Progenitor cell of endocrine pancreas (in vitro differentiated cells): Measurements from ENCODE around the gene DNMT3A. TPM values are rescaled to one million over a fixed set of nuclear protein-coding genes. Genes with fewer than 3 reads are reported as not detected.
A peak's percentile ranks its signal among the peaks of the same experiment; 100 is the strongest.

Experiments
- DNase-seq: peaks from one replicate; pipeline ENCODE4 v3.0.0; 2021; ENCODE audit warnings: low spot score; ENCODE audit not compliant: unreplicated experiment
- H3K27ac Mint-ChIP-seq: 2 replicates; pipeline ENCODE4 v1.8.0; 2021; ENCODE audit warnings: mild to moderate bottlenecking, moderate library complexity, mixed read lengths
- H3K27me3 Mint-ChIP-seq: 2 replicates; pipeline ENCODE4 v1.8.0; 2021; ENCODE audit warnings: mixed read lengths
- H3K36me3 Mint-ChIP-seq: 2 replicates; pipeline ENCODE4 v1.8.0; 2022; ENCODE audit warnings: mixed read lengths; ENCODE audit not compliant: insufficient read depth
- H3K4me1 Mint-ChIP-seq: 2 replicates; pipeline ENCODE4 v1.8.0; 2021; ENCODE audit warnings: low read depth, mixed read lengths
- H3K4me3 Mint-ChIP-seq: 2 replicates; pipeline ENCODE4 v1.8.0; 2021; ENCODE audit warnings: low read depth, mild to moderate bottlenecking, moderate library complexity, mixed read lengths
- H3K9me3 Mint-ChIP-seq: 2 replicates; pipeline ENCODE4 v1.8.0; 2021; ENCODE audit warnings: low read depth, mixed read lengths
- CTCF ChIP-seq: fragments of 200-600 bp; sonication (generic); IDR thresholded peaks from one replicate; pipeline ENCODE4 v1.5.0; 2021; ENCODE audit warnings: antibody characterized with exemption, mild to moderate bottlenecking; ENCODE audit not compliant: unreplicated experiment
- total RNA-seq: library from RNA; stranded (reverse); gene quantifications from 2 replicates; pipeline ENCODE4 v1.2.1, GENCODE V29; 2021

The DNMT3A gene
- total RNA-seq, 1 donor from 2014 or later = 168 TPM

- peaks cover 7% of the 10 kb centered on the region for H3K36me3 Mint-ChIP-seq
- H3K9me3 Mint-ChIP-seq = no peaks in the 10 kb centered on the region
- peaks cover 14% of the 10 kb centered on the region for H3K27me3 Mint-ChIP-seq
- H3K4me3 Mint-ChIP-seq = no peak overlapping the region
- no peak overlapping the region for H3K27ac Mint-ChIP-seq
- no peak for TF ChIP-seq CTCF
- DNase-seq = no peak
- peaks cover 21% of the 10 kb centered on the region for H3K4me1 Mint-ChIP-seq
These were observed 33.8 kb upstream of the DNMT3A start for GRCh38 chr2:25375371-25375988.

- H3K4me3 Mint-ChIP-seq = no peak overlapping the region
- H3K4me1 Mint-ChIP-seq = peaks cover 21% of the 10 kb centered on the region
- no peaks in the 10 kb centered on the region for H3K9me3 Mint-ChIP-seq
- no peak overlapping the region for H3K27ac Mint-ChIP-seq
- peaks cover 18% of the 10 kb centered on the region for H3K27me3 Mint-ChIP-seq
- DNase-seq = no peak
- TF ChIP-seq CTCF = no peak
- peaks cover 7% of the 10 kb centered on the region for H3K36me3 Mint-ChIP-seq
These were observed 33.1 kb upstream of the DNMT3A start for GRCh38 chr2:25374827-25375226.

- Mint-ChIP-seq H3K4me3 (no peak overlapping the region), H3K27me3 (peaks cover 18% of the 10 kb centered on the region), H3K4me1 (peaks cover 21% of the 10 kb centered on the region), H3K27ac (no peak overlapping the region), H3K36me3 (peaks cover 5% of the 10 kb centered on the region), H3K9me3 (no peaks in the 10 kb centered on the region)
- DNase-seq = no peak
- no peak for TF ChIP-seq CTCF
These were observed 32.7 kb upstream of the DNMT3A start for GRCh38 chr2:25374411-25374810.

GRCh38 chr2:25373269-25373981 is 31.7 kb upstream of the DNMT3A start:
- H3K36me3 Mint-ChIP-seq = peaks cover 2% of the 10 kb centered on the region
- H3K9me3 Mint-ChIP-seq = no peaks in the 10 kb centered on the region
- no peak for DNase-seq
- H3K4me3 Mint-ChIP-seq = no peak overlapping the region
- TF ChIP-seq CTCF = no peak
- peaks cover 21% of the 10 kb centered on the region for H3K4me1 Mint-ChIP-seq
- H3K27me3 Mint-ChIP-seq = peaks cover 24% of the 10 kb centered on the region
- no peak overlapping the region for H3K27ac Mint-ChIP-seq

GRCh38 chr2:25372405-25373268 is 30.9 kb upstream of the DNMT3A start:
- Mint-ChIP-seq H3K4me1 (peaks cover 21% of the 10 kb centered on the region), H3K36me3 (peaks cover 2% of the 10 kb centered on the region), H3K27ac (peak overlapping the region; percentile 87), H3K9me3 (no peaks in the 10 kb centered on the region), H3K4me3 (no peak overlapping the region), H3K27me3 (peaks cover 24% of the 10 kb centered on the region)
- TF ChIP-seq CTCF = no peak
- no peak for DNase-seq
